ENCODE results near the gene RABGAP1L.

Gene RABGAP1L

GRCh38 chr1:174818014-174818616, 658.8 kb downstream of the RABGAP1L start:
- no peak overlapping the region for H3K4me3 ChIP-seq (ENCODE audit: low read depth, low read length)
- TF ChIP-seq CTCF (IDR thresholded peaks at IDR 0.05; ENCODE audit: low read depth, low read length) (no peak), MYC (IDR thresholded peaks at IDR 0.05; ENCODE audit: low read depth, low read length) (no peak), MAX (IDR thresholded peaks at IDR 0.05; ENCODE audit: low read depth, low read length) (no peak), POLR2A (IDR thresholded peaks at IDR 0.05; ENCODE audit: extremely low read depth, insufficient read length) (no peak)
- DNase-seq (ENCODE audit: low read depth) = no peak

GRCh38 chr1:174818951-174819350, 659.6 kb downstream of the RABGAP1L start:
- DNase-seq (ENCODE audit: low read depth) = no peak
- no peak for TF ChIP-seq MYC (IDR thresholded peaks at IDR 0.05; ENCODE audit: low read depth, low read length)
- TF ChIP-seq CTCF (IDR thresholded peaks at IDR 0.05; ENCODE audit: low read depth, low read length) = no peak
- TF ChIP-seq POLR2A (IDR thresholded peaks at IDR 0.05; ENCODE audit: extremely low read depth, insufficient read length) = no peak
- no peak for TF ChIP-seq MAX (IDR thresholded peaks at IDR 0.05; ENCODE audit: low read depth, low read length)
- H3K4me3 ChIP-seq (ENCODE audit: low read depth, low read length) = no peak overlapping the region

GRCh38 chr1:174819596-174819995, 660.3 kb downstream of the RABGAP1L start:
- DNase-seq (ENCODE audit: low read depth) = no peak
- H3K4me3 ChIP-seq (ENCODE audit: low read depth, low read length) = no peak overlapping the region
- TF ChIP-seq POLR2A (IDR thresholded peaks at IDR 0.05; ENCODE audit: extremely low read depth, insufficient read length) = no peak

GRCh38 chr1:174825127-174825526, 665.8 kb downstream of the RABGAP1L start:
- no peak overlapping the region for H3K4me3 ChIP-seq (ENCODE audit: low read depth, low read length)
- no peak for DNase-seq (ENCODE audit: low read depth)
- TF ChIP-seq MAX (IDR thresholded peaks at IDR 0.05; ENCODE audit: low read depth, low read length) (no peak), MYC (IDR thresholded peaks at IDR 0.05; ENCODE audit: low read depth, low read length) (no peak), POLR2A (IDR thresholded peaks at IDR 0.05; ENCODE audit: extremely low read depth, insufficient read length) (no peak), CTCF (IDR thresholded peaks at IDR 0.05; ENCODE audit: low read depth, low read length) (no peak)

GRCh38 chr1:174825806-174826205, 666.5 kb downstream of the RABGAP1L start:
- TF ChIP-seq MYC (IDR thresholded peaks at IDR 0.05; ENCODE audit: low read depth, low read length) (no peak), MAX (IDR thresholded peaks at IDR 0.05; ENCODE audit: low read depth, low read length) (no peak), CTCF (IDR thresholded peaks at IDR 0.05; ENCODE audit: low read depth, low read length) (no peak), POLR2A (IDR thresholded peaks at IDR 0.05; ENCODE audit: extremely low read depth, insufficient read length) (no peak)
- DNase-seq (ENCODE audit: low read depth) = no peak
- no peak overlapping the region for H3K4me3 ChIP-seq (ENCODE audit: low read depth, low read length)

- no peak overlapping the region for H3K4me3 ChIP-seq (ENCODE audit: low read depth, low read length)
- TF ChIP-seq MAX (IDR thresholded peaks at IDR 0.05; ENCODE audit: low read depth, low read length) (no peak), MYC (IDR thresholded peaks at IDR 0.05; ENCODE audit: low read depth, low read length) (no peak), POLR2A (IDR thresholded peaks at IDR 0.05; ENCODE audit: extremely low read depth, insufficient read length) (no peak), CTCF (IDR thresholded peaks at IDR 0.05; ENCODE audit: low read depth, low read length) (no peak)
- DNase-seq (ENCODE audit: low read depth) = no peak
These were observed 668.9 kb downstream of the RABGAP1L start for GRCh38 chr1:174828264-174828663.
